Right kidney (tissue), 1 donor: ENCODE measurements around the gene AP2S1.
"Not testable (repeated sequence)": the region's sequence is repeated elsewhere in the genome, so short reads cannot be mapped to it uniquely, and the experiment has no call there.

Source experiments
- DNase-seq: peaks from one replicate; pipeline ENCODE4 v3.0.0-alpha.2; 2016

The AP2S1 gene

DNA sequence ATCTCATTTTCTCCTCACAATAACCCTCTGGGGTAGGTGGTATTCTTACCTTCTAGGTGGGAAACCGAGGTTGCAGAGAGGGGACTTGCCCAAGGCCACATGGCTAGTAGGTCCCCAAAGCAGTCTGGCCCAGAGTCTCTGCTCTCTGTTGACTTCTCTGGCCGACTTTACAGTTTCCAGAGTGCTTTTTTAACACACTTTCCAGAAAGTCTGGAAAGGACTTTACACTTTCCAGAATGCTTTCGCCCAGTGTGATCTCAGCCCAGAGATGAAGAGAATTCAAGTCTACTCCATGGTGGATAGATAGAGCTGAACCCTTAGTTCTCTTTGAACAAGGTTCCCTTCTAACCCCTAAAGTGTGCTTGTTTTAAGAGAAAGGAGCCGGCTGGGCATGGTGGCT, 22.3 kb upstream of the AP2S1 start:
- DNase-seq, result no peak

GRCh38 chr19:46871173-46871572, 20.5 kb upstream of the AP2S1 start:
- DNase-seq, result not testable (repeated sequence)

- no peak for DNase-seq
Observed at GRCh38 chr19:46868025-46868802, 17.6 kb upstream of the AP2S1 start.

GRCh38 chr19:46867170-46867569, 16.5 kb upstream of the AP2S1 start:
- DNase-seq, result no peak

DNA sequence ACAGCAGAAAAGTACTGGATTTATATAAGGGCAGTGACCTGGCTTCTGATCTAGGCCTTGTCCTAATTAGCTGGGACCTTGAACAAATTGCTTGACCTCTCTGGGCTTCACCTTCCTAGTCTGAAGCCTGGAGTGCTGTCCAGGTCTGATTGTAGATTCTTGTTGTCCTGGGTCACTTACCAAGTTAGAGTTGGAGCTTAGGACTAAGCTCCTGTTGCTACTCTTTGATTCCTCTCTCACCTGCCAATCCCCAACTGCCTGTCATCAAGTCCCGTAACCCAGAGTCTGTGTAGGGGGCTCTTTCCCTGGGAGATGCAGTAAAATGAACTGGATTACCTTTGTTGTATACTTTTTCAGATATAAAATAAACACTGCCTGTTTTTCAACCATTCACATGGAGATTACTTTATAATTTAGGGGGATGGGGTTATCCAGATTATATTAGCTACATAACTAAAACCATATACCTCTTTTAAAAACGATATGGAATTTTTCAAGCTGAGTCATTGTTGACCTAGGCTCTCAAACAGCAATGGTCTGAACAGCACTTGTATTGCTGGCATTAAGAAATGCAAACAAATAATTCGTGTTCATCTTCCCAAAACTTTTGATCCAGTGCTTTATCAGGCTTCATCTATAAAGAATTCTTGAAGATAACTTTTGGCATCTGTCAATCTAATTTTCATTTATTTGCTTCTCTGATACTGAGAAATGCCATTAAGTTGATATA, 15.9 kb upstream of the AP2S1 start:
- DNase-seq, result no peak

- no peak for DNase-seq
Observed at GRCh38 chr19:46863818-46864629, 13.4 kb upstream of the AP2S1 start.

- no peak for DNase-seq
Observed at GRCh38 chr19:46862974-46863632, 12.5 kb upstream of the AP2S1 start.

GRCh38 chr19:46862503-46862834, 11.8 kb upstream of the AP2S1 start:
- DNase-seq, result no peak

- DNase-seq, result peak; percentile 51
Observed at GRCh38 chr19:46861691-46862502, 11.3 kb upstream of the AP2S1 start.

GRCh38 chr19:46860846-46861690, 10.4 kb upstream of the AP2S1 start, which contains the start of gene ARHGAP35:
Gene ARHGAP35 (plus strand): TSS chr19:46860997. CDS start chr19:46918676, 57,679 bp downstream.
- no peak for DNase-seq

GRCh38 chr19:46860125-46860845, 9.6 kb upstream of the AP2S1 start:
- DNase-seq, result peak; percentile 100

DNA sequence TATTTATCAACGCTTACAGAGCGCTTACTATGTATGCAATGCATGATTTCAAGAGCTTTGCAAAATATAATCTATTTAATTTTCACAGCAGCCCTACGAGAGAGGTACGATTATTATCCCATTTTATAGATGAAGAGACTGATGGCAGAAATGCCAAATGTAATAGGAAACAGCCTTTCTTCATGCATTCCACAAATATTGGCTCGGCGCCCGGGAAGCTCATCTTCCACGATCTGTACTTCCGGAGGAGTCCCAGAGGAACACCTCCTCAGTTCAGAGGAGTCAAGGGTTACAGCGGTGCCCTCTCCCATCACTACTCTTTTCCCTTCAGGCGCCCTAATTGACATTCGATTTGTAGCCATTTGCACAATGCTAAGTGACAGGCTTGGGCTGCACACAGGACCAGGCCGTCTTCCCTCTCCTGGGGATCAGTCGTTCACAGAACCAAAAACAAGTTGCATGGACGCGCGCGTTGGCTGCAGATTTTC, 9.0 kb upstream of the AP2S1 start:
- no peak for DNase-seq

DNA sequence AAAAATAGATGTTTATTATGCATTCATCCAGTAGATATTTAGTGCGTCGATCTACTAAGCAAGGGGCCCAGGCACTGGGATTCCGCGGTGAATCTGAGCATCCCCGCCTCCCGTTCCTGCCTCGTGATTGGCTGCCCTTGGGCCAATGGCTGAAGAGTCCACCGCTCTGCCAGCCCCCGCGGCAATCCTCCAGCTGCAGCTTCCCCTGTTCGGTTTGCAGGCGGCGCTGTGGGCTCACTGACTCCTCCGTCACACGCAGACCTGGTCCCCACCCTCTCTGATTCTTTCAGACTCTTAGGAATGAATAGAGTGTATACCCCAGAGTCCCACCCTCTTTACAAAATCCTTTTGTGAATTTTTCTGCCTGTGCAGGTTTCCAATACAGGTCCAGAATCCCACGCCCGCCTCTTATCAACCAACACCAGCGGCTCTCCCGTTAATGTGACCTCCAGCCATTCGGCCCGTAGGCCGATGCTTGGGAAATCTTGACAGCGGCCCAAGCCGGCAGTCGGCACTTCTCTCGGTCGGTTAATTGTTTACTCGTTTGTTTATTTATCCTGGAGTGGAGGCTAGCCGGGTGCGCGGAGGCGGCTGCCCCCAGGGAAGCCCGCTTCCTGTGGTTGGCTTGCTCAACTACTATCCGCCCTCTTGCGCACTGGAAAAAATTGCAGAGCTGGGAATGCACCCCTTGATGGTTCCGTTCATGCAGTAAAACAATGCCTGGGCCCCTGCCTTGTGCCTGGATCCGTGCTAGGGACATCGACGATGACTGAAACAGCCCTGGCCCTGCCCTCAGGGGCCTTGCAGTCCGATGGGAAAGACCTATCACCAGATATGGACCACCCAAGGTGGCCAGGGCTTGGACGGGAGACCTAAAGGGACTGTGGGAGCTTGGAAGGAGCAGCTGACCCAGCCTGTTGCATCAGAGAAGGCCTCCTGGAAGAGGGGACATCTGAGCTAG, 5.7 kb upstream of the AP2S1 start:
- peak; percentile 81 for DNase-seq

- DNase-seq, result not testable (repeated sequence)
Observed at GRCh38 chr19:46854698-46855097, 4.1 kb upstream of the AP2S1 start.

GRCh38 chr19:46852830-46853229, 2.2 kb upstream of the AP2S1 start:
- no peak for DNase-seq

GRCh38 chr19:46849610-46850009, 1.0 kb downstream of the AP2S1 start:
- DNase-seq, result no peak

DNA sequence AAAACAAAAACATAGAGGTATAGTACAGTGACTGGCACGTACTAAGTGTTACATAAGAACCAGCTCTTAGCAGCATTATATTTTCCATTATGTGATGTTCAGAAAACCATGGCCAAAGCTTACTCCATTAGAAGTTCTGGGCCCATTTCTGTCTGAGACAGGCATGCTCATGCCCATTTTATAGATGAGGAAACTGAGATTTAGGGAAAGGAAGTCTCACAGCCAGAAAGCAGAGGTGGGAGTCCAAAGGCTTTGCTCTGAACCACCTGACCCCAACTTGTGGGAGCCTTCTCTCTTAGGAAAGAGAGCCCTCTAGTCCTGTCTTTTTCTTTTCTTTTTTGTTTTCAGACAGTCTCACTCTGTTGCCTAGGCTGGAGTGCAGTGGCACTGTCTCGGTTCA, 2.3 kb downstream of the AP2S1 start:
- DNase-seq, result no peak

DNA sequence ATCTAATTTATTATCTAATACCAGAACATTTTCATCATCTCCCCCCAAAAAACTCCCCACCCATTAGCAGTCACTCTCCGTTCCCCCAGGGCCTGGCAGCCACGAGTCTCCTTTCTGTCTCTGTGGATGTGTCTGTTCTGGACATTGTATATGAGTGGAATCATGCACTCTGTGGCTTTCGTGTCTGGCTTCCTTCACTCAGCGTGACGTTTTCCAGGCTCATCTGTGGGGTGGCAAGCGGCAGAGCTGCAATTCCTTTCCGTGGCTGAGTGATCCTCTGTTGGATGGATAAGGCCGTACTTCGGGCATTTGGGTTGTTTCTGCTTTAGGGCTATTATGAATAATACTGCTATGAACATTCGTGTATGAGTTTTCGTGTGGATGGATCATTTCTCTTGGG, 3.1 kb downstream of the AP2S1 start:
- no peak for DNase-seq
